Tibial artery (tissue), 4 donors: ENCODE results near the gene CELF5.
"Not testable (repeated sequence)": the region's sequence is repeated elsewhere in the genome, so short reads cannot be mapped to it uniquely, and the experiment has no call there.

Experiments
- DNase-seq, 2 donors: peaks; one replicate each; pipeline ENCODE4 v3.0.0-alpha.2; 2019
- H3K27ac ChIP-seq, 2 donors: fragments of 200-600 bp; sonication (generic) in 1 of 2; 1 replicate in 1 of 2; 2 replicates in 1 of 2; pipeline ENCODE4 v1.5.1; 2018 to 2019; ENCODE audit warnings: mild to moderate bottlenecking in 1 of 2
- H3K27me3 ChIP-seq, 2 donors: fragments of 200-600 bp; sonication (generic) in 1 of 2; one replicate each; pipeline versions ENCODE4 v1.5.1 to v1.6.0; 2016 to 2019
- H3K36me3 ChIP-seq, 3 donors: fragments of 200-600 bp; sonication (generic) in 2 of 3; one replicate each; pipeline ENCODE4 v1.5.1; 2016 to 2019; ENCODE audit warnings: mild to moderate bottlenecking in 2 of 3
- H3K4me1 ChIP-seq, 4 donors: fragments of 200-600 bp; sonication (generic) in 2 of 4; 1 replicate in 3 of 4; 2 replicates in 1 of 4; pipeline ENCODE4 v1.5.1; 2016 to 2019
- H3K4me3 ChIP-seq, 2 donors: fragments of 200-600 bp; sonication (generic) in 1 of 2; 1 replicate in 1 of 2; 2 replicates in 1 of 2; pipeline ENCODE4 v1.5.1; 2018 to 2019; ENCODE audit warnings: mild to moderate bottlenecking in 2 of 2
- H3K9me3 ChIP-seq, 3 donors: fragments of 200-600 bp; sonication (generic) in 1 of 3; one replicate each; pipeline ENCODE4 v1.5.1; 2016 to 2019
- intact Hi-C: fragments of 100-400 bp; cut with DNase I; formaldehyde crosslinking; loops from one replicate; pipeline ENCODE4 v1.15.0; 2023; ENCODE audit warnings: low total_unique reads
- TF ChIP-seq, protein P1 (sequence below), 2 experiments: fragments of 200-600 bp in 1 of 2; fragments of 450-650 bp in 1 of 2; IDR thresholded peaks; one replicate each; pipeline ENCODE4 v1.5.1; 2017 to 2019; ENCODE audit warnings: antibody characterized with exemption in 2 of 2, mild to moderate bottlenecking in 1 of 2, moderate library complexity in 1 of 2

Gene CELF5

DNA sequence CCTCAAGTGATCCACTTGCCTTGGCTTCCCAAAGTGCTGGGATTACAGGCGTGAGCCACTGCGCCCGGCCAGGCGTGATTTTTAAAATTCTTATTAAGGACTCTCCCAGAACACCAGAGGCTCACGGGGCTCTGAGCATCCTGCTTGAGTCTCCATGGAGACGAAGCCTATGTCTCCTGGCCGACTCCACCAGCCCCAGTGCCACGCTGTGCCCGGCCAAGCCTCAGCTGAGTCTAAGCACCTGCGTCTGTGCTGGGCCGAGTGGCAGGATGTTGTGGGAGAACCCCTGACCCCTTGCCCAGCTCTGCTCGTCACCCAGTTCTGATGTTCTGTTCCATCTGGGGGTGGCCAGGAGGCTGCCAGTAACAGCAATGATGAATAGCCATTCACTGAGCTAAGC is 3.9 kb upstream of the CELF5 start:
- Histone ChIP-seq H3K27ac (no peak overlapping the region), H3K9me3 (no peaks in the 10 kb centered on the region), H3K27me3 (peaks cover 0 to 54% of the 10 kb centered on the region in 2 donors), H3K36me3 (no peaks in the 10 kb centered on the region), H3K4me1 (peaks cover 0 to 8% (median 2%) of the 10 kb centered on the region in 4 donors), H3K4me3 (no peak overlapping the region)
- no peak for DNase-seq
- intact Hi-C loops: no loop called here
- TF ChIP-seq, protein P1, sequence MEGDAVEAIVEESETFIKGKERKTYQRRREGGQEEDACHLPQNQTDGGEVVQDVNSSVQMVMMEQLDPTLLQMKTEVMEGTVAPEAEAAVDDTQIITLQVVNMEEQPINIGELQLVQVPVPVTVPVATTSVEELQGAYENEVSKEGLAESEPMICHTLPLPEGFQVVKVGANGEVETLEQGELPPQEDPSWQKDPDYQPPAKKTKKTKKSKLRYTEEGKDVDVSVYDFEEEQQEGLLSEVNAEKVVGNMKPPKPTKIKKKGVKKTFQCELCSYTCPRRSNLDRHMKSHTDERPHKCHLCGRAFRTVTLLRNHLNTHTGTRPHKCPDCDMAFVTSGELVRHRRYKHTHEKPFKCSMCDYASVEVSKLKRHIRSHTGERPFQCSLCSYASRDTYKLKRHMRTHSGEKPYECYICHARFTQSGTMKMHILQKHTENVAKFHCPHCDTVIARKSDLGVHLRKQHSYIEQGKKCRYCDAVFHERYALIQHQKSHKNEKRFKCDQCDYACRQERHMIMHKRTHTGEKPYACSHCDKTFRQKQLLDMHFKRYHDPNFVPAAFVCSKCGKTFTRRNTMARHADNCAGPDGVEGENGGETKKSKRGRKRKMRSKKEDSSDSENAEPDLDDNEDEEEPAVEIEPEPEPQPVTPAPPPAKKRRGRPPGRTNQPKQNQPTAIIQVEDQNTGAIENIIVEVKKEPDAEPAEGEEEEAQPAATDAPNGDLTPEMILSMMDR (IDR thresholded peaks at IDR 0.05): no peak

DNA sequence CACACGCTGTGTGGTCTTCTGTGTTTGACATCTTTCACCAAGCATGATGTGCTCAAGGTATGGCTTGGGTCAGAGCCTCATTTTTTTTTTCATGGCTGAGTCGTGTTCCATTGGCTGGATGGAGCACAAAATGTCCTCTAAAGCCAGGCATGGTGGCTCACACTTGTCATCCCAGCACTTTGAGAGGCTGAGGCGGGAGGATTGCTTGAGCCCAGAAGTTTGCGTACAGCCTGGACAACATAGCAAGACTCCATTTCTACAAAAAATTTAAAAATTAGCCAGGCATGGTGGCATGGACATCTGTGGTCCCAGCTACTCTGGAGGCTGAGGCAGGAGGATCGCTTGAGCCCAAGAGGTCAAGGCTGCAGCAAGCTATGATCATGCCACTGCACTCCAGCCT is 2.9 kb upstream of the CELF5 start:
- DNase-seq, intact Hi-C loops, H3K4me1 ChIP-seq, H3K27ac ChIP-seq, H3K4me3 ChIP-seq, H3K36me3 ChIP-seq, H3K9me3 ChIP-seq: not testable (repeated sequence)
- H3K27me3 ChIP-seq: peaks cover 0 to 64% of the 10 kb centered on the region in 2 donors

DNA sequence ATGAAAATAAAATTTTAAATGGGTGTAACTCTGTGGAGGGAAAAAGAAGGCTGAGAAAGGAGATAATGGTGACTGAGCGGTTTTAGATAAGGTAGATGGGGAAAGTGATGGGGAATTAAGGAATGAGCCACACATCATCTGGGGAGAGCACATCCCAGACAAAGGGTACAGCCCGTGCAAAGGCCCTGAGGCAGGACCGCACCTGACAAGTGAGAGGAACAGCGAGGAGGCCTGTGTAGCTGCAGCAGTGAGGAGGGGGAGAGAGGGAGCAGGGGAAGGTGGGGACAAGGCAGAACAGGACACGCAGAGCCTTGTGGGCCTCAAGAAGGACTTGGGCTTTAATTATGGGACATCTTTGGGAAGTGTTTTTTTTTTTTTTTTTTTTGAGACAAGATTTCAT is 1.8 kb upstream of the CELF5 start:
- no peak overlapping the region for H3K4me3 ChIP-seq
- peaks cover 0 to 8% (median 2%) of the 10 kb centered on the region in 4 donors for H3K4me1 ChIP-seq
- intact Hi-C loops: no loop called here
- H3K36me3 ChIP-seq: no peaks in the 10 kb centered on the region
- no peaks in the 10 kb centered on the region for H3K9me3 ChIP-seq
- no peak overlapping the region for H3K27ac ChIP-seq
- TF ChIP-seq, protein P1 (IDR thresholded peaks at IDR 0.05): no peak
- peaks cover 0 to 75% of the 10 kb centered on the region in 2 donors for H3K27me3 ChIP-seq
- DNase-seq: no peak

DNA sequence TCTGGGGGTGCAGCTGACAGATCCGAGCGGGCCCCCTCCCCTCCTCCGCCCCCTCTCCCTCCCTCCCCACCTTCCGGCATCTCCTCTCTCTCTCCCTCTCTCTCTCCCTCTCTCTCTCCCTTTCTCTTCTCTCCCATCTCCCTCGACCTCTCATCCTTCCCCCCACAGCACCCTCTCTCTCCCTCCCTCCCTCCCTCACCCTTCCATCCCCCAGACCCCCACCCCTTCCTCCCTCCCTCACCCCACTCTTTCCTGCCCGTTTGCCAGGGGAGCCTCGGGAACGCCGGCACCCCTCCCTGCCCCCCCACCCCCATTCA is 666 bp downstream of the CELF5 start:
- Histone ChIP-seq H3K27me3 (peaks cover 0 to 95% of the 10 kb centered on the region in 2 donors), H3K27ac (no peak overlapping the region), H3K36me3 (no peaks in the 10 kb centered on the region), H3K4me1 (peaks cover 0 to 8% (median 2%) of the 10 kb centered on the region in 4 donors), H3K4me3 (no peak overlapping the region), H3K9me3 (no peaks in the 10 kb centered on the region)
- TF ChIP-seq, protein P1 (IDR thresholded peaks at IDR 0.05): no peak
- no peak for DNase-seq
- intact Hi-C loops: loop anchor here (5.0 kb wide), 1 partner anchor 252 kb away; no protein-coding TSS in a partner anchor

DNA sequence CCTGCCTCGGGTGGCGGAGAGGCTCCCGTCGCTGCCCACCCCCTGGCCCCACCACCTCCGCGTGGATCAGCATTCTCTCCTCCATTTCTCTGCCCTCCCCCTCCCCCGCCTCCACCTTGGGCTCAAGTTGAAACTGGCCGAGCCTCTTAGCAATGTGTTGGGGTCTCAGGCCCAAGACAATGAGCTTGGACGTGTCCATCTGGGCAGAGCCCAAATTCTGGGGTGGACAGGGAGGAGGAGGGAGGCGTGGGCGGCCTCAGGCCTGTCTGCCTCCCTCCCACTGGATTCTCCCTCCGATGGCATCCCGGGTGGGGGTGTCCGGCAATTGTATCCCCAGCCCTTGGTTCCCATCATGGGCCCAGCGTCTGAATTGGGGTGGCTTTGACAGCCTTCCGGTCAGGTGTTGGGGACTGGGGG is 1.2 kb downstream of the CELF5 start:
- TF ChIP-seq, protein P1 (IDR thresholded peaks at IDR 0.05): no peak
- no peaks in the 10 kb centered on the region for H3K9me3 ChIP-seq
- peaks cover 0 to 8% (median 2%) of the 10 kb centered on the region in 4 donors for H3K4me1 ChIP-seq
- H3K27ac ChIP-seq: no peak overlapping the region
- no peak overlapping the region for H3K4me3 ChIP-seq
- peaks cover 0 to 95% of the 10 kb centered on the region in 2 donors for H3K27me3 ChIP-seq
- H3K36me3 ChIP-seq: no peaks in the 10 kb centered on the region
- DNase-seq: no peak
- intact Hi-C loops: loop anchor here (5.0 kb wide), 1 partner anchor 252 kb away; no protein-coding TSS in a partner anchor

DNA sequence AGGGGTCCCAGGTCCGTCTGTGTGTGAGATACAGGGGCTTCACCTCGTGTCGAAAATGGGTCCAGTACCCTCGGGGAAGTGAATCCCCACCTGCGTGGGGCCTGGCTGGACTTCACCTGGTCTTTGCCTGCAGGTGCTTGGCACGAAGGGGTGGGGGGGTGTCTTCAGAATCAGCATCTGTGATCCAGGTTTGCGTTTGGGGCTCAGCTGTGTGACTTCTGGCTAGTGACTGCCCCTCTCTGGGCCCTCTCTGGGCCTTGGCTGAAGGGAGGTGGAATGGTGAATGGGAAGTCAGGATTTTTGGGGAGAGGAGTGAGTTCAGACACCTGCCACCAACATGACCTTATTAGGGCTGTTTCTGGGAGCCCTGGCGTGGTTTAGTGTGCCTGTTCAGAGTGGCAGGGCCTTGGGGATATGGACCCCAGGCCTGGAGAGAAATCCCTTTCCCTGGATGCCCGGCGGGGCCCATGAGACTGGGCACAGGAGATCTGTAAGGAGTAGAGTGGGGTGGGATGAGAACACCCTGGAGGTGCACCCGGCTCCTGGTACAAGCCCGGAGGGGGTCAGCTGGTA is 2.7 kb downstream of the CELF5 start:
- Histone ChIP-seq H3K27ac (no peak overlapping the region), H3K36me3 (no peaks in the 10 kb centered on the region), H3K4me3 (no peak overlapping the region), H3K9me3 (no peaks in the 10 kb centered on the region), H3K27me3 (peaks cover 0 to 89% of the 10 kb centered on the region in 2 donors), H3K4me1 (peaks cover 0 to 8% (median 2%) of the 10 kb centered on the region in 4 donors)
- no peak for DNase-seq
- intact Hi-C loops: loop anchor here (5.0 kb wide), 1 partner anchor 250 kb away; no protein-coding TSS in a partner anchor
- TF ChIP-seq, protein P1 (IDR thresholded peaks at IDR 0.05): no peak
